ENCODE data around the gene ZMYM4.
"Not testable (repeated sequence)": the region's sequence is repeated elsewhere in the genome, so short reads cannot be mapped to it uniquely, and the experiment has no call there.

Gene ZMYM4

GRCh38 chr1:35453031-35453430, 184.5 kb downstream of the ZMYM4 start:
- DNase-seq (ENCODE audit: low read depth, low spot score) = no peak

- DNase-seq (ENCODE audit: low read depth, low spot score) = no peak
These were observed 185.7 kb downstream of the ZMYM4 start for GRCh38 chr1:35454176-35454575.

GRCh38 chr1:35454616-35455015, 186.1 kb downstream of the ZMYM4 start:
- no peak for DNase-seq (ENCODE audit: low read depth, low spot score)

GRCh38 chr1:35460796-35461195, 192.3 kb downstream of the ZMYM4 start:
- DNase-seq (ENCODE audit: low read depth, low spot score) = no peak

GRCh38 chr1:35461966-35462651, 193.6 kb downstream of the ZMYM4 start:
- no peak for DNase-seq (ENCODE audit: low read depth, low spot score)

GRCh38 chr1:35463232-35463631, 194.7 kb downstream of the ZMYM4 start:
- DNase-seq (ENCODE audit: low read depth, low spot score) = no peak

- not testable (repeated sequence) for DNase-seq (ENCODE audit: low read depth, low spot score)
These were observed 195.2 kb downstream of the ZMYM4 start for GRCh38 chr1:35463749-35464148.

- DNase-seq (ENCODE audit: low read depth, low spot score) = no peak
These were observed 197.6 kb downstream of the ZMYM4 start for GRCh38 chr1:35466120-35466519.

GRCh38 chr1:35470977-35471613, 202.6 kb downstream of the ZMYM4 start:
- DNase-seq (ENCODE audit: low read depth, low spot score) = peak; percentile 9

All from iPS DF 19.7 (cell line).